Right lobe of liver (tissue), 6 donors: ENCODE results near the gene ZNF385A. TPM values are rescaled to one million over a fixed set of nuclear protein-coding genes. Genes with fewer than 3 reads are reported as not detected.
A peak's percentile ranks its signal among the peaks of the same experiment; 100 is the strongest.

ENCODE experiments used
- ATAC-seq, 4 donors: fragments of 200-7000 bp; cut with Tn5 transposase; one replicate each; pipeline ENCODE4 v1.9.1; 2020; ENCODE audit warnings: mild to moderate bottlenecking in 4 of 4, moderate library complexity in 4 of 4
- DNase-seq, 3 donors: peaks; one replicate each; pipeline ENCODE4 v3.0.0-alpha.2; 2020
- H3K27ac ChIP-seq, 3 donors: fragments of 200-600 bp; one replicate each; pipeline ENCODE4 v1.8.0; 2022
- H3K27me3 ChIP-seq, 2 donors: fragments of 200-600 bp; one replicate each; pipeline ENCODE4 v1.8.0; 2022
- H3K36me3 ChIP-seq, 4 donors: fragments of 200-600 bp; sonication (generic) in 1 of 4; one replicate each; pipeline versions ENCODE4 v1.5.1 to v1.8.0; 2017 to 2022; ENCODE audit warnings: control low read depth in 1 of 4
- H3K4me1 ChIP-seq, 4 donors: fragments of 200-600 bp; sonication (generic) in 1 of 4; one replicate each; pipeline versions ENCODE4 v1.5.1 to v1.8.0; 2017 to 2022; ENCODE audit warnings: control low read depth in 1 of 4
- H3K4me3 ChIP-seq, 3 donors: fragments of 200-600 bp; one replicate each; pipeline ENCODE4 v1.8.0; 2022
- H3K9me3 ChIP-seq, 4 donors: fragments of 200-600 bp; sonication (generic) in 1 of 4; one replicate each; pipeline versions ENCODE4 v1.5.1 to v1.8.0; 2017 to 2022; ENCODE audit warnings: control low read depth in 1 of 4
- POLR2A ChIP-seq: fragments of 450-650 bp; IDR thresholded peaks from one replicate; pipeline ENCODE4 v1.6.1; 2017; ENCODE audit warnings: antibody characterized with exemption, mild to moderate bottlenecking
- WGBS: methylation state at CpG from one replicate; pipeline ENCODE4 v1.1.6; 2018; ENCODE audit warnings: low coverage, low lambda C conversion rate; ENCODE audit not compliant: insufficient coverage; ENCODE audit errors: missing lambda C conversion rate; 5-methylcytosine and 5-hydroxymethylcytosine counted together
- intact Hi-C, 2 donors: fragments of 100-400 bp; cut with DNase I; formaldehyde crosslinking; loops; one replicate each; pipeline versions ENCODE4 v1.11.2 to v1.14.1; 2022
- total RNA-seq, 6 experiments: library from RNA; depleted of rRNA in 2 of 6; stranded (reverse); fragments of >200 nt in 2 of 6; fragmentation: NEBNext Ultra II Directional in 3 of 6; extraction: Animal tissue kit (Norgen Biotek cat#: 25700) in 3 of 6; gene quantifications; one replicate each; pipeline versions ENCODE4 v1.1.0 to v1.2.4, GENCODE V29; 2016 to 2023
- TF ChIP-seq, protein P1 (sequence below), 4 donors: fragments of 200-600 bp in 3 of 4; fragments of 450-650 bp in 1 of 4; IDR thresholded peaks; one replicate each; pipeline versions ENCODE4 v1.5.1 to v1.8.0; 2016 to 2022; ENCODE audit warnings: antibody characterized with exemption in 4 of 4, mild to moderate bottlenecking in 2 of 4
- donor health status: DM: no; HTN: yes; CAD: no.
- donor health status: DM: no; HTN: no; CAD: no.
- donor health status: DM: no; HTN: no; CAD: no.
- donor health status: DM: no; HTN: yes; CAD: no.
- donor health status: DM: no; HTN: yes; CAD: no.

ZNF385A gene
- total RNA-seq, 6 experiments from 2014 or later, result 2.4 to 9.3 (median 3.7) TPM

DNA sequence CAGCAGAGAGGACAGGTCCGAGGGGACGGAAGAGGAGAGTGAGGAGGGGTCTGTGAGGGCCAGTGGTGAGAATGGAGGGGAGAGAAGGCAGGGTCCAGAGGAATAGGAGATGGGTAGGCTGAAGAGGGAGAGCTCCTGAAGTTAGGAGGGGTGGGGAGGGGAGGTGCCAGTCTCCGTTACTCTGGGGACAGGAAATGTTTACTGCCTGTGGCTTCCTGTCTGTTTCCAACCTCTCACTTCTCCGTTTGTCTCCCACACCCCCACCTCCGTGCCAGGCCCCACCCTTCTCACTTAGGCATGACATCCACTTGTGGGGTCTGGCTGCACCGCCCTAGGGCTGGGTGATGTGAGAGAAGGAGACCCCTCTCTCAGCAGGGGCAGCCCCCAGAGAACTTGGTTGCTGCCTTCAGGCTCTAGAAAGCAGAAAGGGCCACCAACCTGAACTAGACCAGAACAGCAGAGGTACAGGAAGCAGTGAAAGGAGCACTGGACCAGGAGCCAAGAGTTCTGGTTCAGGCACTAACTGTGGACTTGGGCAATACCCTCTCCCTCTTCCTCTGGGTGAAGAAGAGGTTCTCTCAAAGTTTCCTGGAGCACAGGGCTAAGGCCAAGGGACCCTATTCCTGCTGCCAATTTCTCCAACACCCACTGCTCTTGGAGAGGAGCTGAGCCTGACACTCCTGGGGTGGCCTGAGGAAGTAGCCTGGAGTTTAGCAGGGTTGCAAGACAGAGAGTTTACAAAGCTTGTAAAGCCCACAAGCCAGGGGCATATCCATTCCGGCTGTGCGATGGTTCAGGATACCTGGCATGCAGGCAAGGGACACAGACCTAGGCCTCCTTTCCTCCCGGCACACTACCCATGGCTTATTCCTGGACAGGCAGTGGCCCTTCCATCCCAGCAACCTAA is 29.0 kb upstream of the ZNF385A start:
- Histone ChIP-seq H3K27ac (peak overlapping the region; percentile 79 to 89 (median 80)), H3K27me3 (no peaks in the 10 kb centered on the region), H3K36me3 (peaks cover 0 to 16% (median 4%) of the 10 kb centered on the region in 4 donors), H3K9me3 (no peaks in the 10 kb centered on the region), H3K4me3 (no peak overlapping the region), H3K4me1 (peaks cover 0 to 49% (median 28%) of the 10 kb centered on the region in 4 donors)
- peak; percentile 5 to 32 (median 20) for ATAC-seq
- WGBS, result 20% methylated on average over 6 of the region's 9 CpGs
- intact Hi-C loops, result no loop called here
- no peak for TF ChIP-seq POLR2A
- TF ChIP-seq, protein P1, sequence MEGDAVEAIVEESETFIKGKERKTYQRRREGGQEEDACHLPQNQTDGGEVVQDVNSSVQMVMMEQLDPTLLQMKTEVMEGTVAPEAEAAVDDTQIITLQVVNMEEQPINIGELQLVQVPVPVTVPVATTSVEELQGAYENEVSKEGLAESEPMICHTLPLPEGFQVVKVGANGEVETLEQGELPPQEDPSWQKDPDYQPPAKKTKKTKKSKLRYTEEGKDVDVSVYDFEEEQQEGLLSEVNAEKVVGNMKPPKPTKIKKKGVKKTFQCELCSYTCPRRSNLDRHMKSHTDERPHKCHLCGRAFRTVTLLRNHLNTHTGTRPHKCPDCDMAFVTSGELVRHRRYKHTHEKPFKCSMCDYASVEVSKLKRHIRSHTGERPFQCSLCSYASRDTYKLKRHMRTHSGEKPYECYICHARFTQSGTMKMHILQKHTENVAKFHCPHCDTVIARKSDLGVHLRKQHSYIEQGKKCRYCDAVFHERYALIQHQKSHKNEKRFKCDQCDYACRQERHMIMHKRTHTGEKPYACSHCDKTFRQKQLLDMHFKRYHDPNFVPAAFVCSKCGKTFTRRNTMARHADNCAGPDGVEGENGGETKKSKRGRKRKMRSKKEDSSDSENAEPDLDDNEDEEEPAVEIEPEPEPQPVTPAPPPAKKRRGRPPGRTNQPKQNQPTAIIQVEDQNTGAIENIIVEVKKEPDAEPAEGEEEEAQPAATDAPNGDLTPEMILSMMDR (IDR thresholded peaks at IDR 0.05), result no peak
- DNase-seq, result peak; percentile 55 to 81 (median 73)

DNA sequence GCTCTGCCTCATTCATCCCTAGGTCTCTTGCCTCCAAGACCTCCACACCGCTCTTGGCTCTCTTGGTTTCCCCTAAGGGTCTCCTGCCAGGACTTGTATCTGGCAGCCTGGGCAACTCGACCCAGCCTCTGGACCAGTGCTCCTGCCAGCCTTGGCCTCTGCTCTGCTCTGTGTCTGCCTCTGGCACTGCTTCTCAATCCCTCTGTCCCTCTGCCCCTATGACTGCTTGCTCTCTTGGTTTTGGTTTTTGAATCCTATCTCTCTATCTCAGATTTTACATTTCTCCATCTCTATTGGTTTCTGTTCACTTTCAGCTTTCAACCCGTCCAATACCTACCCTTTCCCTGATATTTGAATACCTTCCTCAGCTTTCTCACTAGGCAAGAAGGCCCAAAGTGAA is 28.3 kb upstream of the ZNF385A start:
- no peak for TF ChIP-seq POLR2A
- intact Hi-C loops, result no loop called here
- peak overlapping the region; percentile 79 to 89 (median 80) for H3K27ac ChIP-seq
- DNase-seq (peak in 2 of 3 donors; percentile 70 to 82), ATAC-seq (peak in 3 of 4 donors; percentile 15 to 45 (median 31))
- H3K4me1 ChIP-seq, result peaks cover 0 to 49% (median 28%) of the 10 kb centered on the region in 4 donors
- H3K36me3 ChIP-seq, result peaks cover 0 to 23% (median 8%) of the 10 kb centered on the region in 4 donors
- 19% methylated on average over 2 of the region's 3 CpGs for WGBS
- H3K4me3 ChIP-seq, result no peak overlapping the region
- H3K9me3 ChIP-seq, result no peaks in the 10 kb centered on the region
- H3K27me3 ChIP-seq, result no peaks in the 10 kb centered on the region

DNA sequence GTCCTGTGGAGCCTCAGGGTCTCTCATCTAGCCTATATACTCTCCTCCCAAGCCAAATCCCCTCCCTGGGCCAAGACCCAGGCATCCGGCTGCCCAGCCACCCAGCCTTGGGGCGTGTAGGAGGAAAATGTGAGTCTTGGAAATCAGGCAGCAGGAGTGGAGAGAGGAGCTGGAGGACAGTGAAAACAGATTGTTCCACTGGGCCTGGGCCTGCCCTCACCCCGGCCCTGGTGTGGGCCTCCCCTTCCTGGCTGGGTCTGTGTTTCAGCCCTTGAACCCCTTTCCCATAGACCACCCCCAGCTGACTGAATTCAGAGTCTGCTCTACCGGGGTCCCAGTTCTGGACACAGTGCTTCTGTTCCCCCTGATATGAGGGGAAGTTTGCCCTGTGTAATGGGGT is 27.8 kb upstream of the ZNF385A start:
- Histone ChIP-seq H3K4me1 (peaks cover 0 to 49% (median 28%) of the 10 kb centered on the region in 4 donors), H3K27ac (peak overlapping the region; percentile 79 to 89 (median 80)), H3K4me3 (no peak overlapping the region), H3K36me3 (peaks cover 0 to 28% (median 10%) of the 10 kb centered on the region in 4 donors), H3K27me3 (no peaks in the 10 kb centered on the region), H3K9me3 (no peaks in the 10 kb centered on the region)
- intact Hi-C loops, result no loop called here
- TF ChIP-seq, protein P1 (IDR thresholded peaks at IDR 0.05), result no peak
- 83% methylated on average over 1 of the region's 4 CpGs for WGBS
- ATAC-seq (no peak), DNase-seq (no peak)

DNA sequence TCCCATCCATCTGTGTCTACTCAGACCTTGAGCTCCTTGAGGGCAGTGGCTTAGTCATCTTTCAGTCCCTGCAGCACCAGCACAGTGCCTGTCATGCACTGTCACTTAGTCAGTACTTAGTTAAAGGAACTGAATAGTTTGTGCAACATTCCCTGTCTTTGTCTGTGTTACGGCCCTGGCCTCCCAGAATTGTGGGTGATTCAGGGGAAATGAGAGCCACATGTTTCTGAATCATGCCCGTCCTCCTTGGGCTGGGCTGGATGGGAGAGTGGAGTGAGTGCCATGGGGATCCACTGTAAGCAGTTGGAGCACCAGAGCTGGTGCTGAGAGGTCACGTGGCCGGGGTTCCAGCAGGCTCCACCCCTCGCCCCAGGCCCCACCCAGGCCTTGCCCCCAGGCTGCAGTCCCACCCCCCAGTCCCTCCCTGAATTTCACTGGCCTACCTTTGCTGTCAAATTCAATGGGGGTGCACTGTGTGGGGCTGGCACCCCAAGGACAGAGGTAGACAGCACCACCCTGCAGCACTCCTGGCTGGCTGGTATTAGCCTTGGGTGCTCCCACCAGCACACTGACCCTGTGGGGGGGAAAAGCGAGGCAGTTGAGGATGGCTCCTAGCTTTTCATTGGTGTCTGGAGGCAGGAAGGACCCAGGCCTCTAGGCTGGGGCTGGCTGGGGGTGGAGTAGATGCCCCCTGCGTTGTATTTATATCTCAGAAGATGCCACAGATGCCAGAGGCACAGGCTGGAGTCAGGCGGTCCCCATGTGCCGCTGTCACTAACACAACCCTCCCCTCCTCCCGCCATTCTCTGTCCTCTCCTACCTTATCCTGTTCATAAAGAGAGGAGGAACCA is 27.1 kb upstream of the ZNF385A start:
- no peak overlapping the region for H3K4me3 ChIP-seq
- TF ChIP-seq, protein P1 (IDR thresholded peaks at IDR 0.05), result no peak
- no peak for TF ChIP-seq POLR2A
- no peaks in the 10 kb centered on the region for H3K9me3 ChIP-seq
- no peaks in the 10 kb centered on the region for H3K27me3 ChIP-seq
- peak in 3 of 4 donors; percentile 22 to 31 (median 26) for ATAC-seq
- H3K27ac ChIP-seq, result peak overlapping the region; percentile 79 to 89 (median 80)
- intact Hi-C loops, result no loop called here
- peaks cover 0 to 44% (median 25%) of the 10 kb centered on the region in 4 donors for H3K4me1 ChIP-seq
- H3K36me3 ChIP-seq, result peaks cover 0 to 35% (median 14%) of the 10 kb centered on the region in 4 donors
- WGBS, result 62% methylated on average over 2 of the region's 10 CpGs
- DNase-seq, result peak in 2 of 3 donors; percentile 61 to 71
